Left ventricle myocardium inferior (tissue), 1 donor: ENCODE measurements around the gene MIX23. TPM values are rescaled to one million over a fixed set of nuclear protein-coding genes. Genes with fewer than 3 reads are reported as not detected.

Source experiments
- DNase-seq: peaks from one replicate; pipeline ENCODE4 v3.0.0-alpha.2; 2020
- H3K27ac ChIP-seq: fragments of 200-600 bp; replicated peaks from 2 replicates; pipeline ENCODE4 v1.8.0; 2021
- H3K27me3 ChIP-seq: fragments of 200-600 bp; 2 replicates; pipeline ENCODE4 v1.8.0; 2021; ENCODE audit warnings: low read depth
- H3K36me3 ChIP-seq: fragments of 200-600 bp; 2 replicates; pipeline ENCODE4 v1.8.0; 2021
- H3K4me1 ChIP-seq: fragments of 200-600 bp; 2 replicates; pipeline ENCODE4 v1.8.0; 2021
- H3K4me3 ChIP-seq: fragments of 200-600 bp; 2 replicates; pipeline ENCODE4 v1.8.0; 2021; ENCODE audit warnings: mild to moderate bottlenecking, moderate library complexity
- H3K9me3 ChIP-seq: fragments of 200-600 bp; replicated peaks from 2 replicates; pipeline ENCODE4 v1.8.0; 2021
- intact Hi-C: fragments of 100-400 bp; cut with micrococcal nuclease; formaldehyde crosslinking; loops from one replicate; pipeline ENCODE4 v1.11.0; 2022
- long read RNA-seq: library from polyadenylated mRNA; unstranded; transcript quantifications from one replicate; pipeline ENCODE4 v2.0.0, GENCODE V29; 2021
- total RNA-seq: library from RNA; stranded (reverse); fragmentation: NEBNext Ultra II Directional; extraction: Animal tissue kit (Norgen Biotek cat#: 25700); gene quantifications from one replicate; pipeline ENCODE4 v1.2.1, GENCODE V29; 2021
- TF ChIP-seq, protein P1 (sequence below): fragments of 200-600 bp; IDR thresholded peaks from 2 replicates; pipeline ENCODE4 v1.8.0; 2021; ENCODE audit warnings: antibody characterized with exemption, mild to moderate bottlenecking, borderline replicate concordance
- donor health status: DM: no; HTN: yes; CAD: no; lungs with severe emphysema.

MIX23 gene
- total RNA-seq: 32.7 TPM
- long read RNA-seq, partial matches to known transcripts: 0 of 7 reads
- long read RNA-seq, other reads (novel, unspliced or antisense): 2 of 7 reads

DNA sequence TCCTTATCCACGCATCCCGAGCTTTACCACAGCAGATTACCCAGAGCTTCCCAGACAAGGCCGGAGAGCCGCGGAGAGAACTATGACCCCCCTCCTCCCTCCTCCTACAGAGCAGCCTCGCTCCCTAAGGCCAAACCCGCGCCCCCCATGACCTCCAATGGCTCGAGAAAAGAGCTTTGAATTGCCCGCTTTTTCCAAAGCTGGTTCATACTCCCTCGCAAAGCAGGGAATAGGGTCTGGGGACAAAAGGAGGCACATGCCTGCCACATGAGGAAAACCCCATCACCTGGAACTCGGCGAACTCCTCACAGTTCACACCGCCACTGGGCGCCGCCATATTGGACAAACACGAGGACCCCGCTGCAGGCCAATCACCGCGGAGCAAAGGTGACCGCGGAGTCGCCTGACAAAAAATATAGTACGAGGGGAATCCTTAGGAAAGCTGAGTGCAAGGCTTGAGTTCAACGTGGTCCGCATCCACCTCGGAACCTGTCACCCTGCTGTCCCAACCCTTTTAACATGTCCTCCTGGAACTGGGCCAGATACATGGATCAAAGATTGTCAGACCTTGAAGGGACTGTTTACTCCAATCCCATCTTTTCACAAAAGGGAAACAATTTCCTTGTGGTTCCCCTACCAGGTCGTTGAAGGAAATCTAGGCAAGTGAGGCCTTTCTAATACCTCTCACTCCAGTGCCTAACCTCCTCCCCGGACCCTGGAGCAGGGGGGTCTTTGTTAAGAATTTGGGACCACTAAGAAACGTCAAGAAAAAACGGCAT, at the start of gene MIX23:
MIX23 (minus strand) TSS at position 344 of the 779 bp plus-strand sequence; CDS start at position 337, 7 bp downstream.
- Histone ChIP-seq H3K4me3 (peak within 1 kb of the TSS; percentile 90), H3K36me3 (peaks cover 14% of the 10 kb centered on the region), H3K27ac (peak within 1 kb of the TSS; percentile 92), H3K27me3 (no peaks in the 10 kb centered on the region), H3K9me3 (no peaks in the 10 kb centered on the region), H3K4me1 (peaks cover 53% of the 10 kb centered on the region)
- TF ChIP-seq, protein P1, sequence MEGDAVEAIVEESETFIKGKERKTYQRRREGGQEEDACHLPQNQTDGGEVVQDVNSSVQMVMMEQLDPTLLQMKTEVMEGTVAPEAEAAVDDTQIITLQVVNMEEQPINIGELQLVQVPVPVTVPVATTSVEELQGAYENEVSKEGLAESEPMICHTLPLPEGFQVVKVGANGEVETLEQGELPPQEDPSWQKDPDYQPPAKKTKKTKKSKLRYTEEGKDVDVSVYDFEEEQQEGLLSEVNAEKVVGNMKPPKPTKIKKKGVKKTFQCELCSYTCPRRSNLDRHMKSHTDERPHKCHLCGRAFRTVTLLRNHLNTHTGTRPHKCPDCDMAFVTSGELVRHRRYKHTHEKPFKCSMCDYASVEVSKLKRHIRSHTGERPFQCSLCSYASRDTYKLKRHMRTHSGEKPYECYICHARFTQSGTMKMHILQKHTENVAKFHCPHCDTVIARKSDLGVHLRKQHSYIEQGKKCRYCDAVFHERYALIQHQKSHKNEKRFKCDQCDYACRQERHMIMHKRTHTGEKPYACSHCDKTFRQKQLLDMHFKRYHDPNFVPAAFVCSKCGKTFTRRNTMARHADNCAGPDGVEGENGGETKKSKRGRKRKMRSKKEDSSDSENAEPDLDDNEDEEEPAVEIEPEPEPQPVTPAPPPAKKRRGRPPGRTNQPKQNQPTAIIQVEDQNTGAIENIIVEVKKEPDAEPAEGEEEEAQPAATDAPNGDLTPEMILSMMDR: no peak
- peak; percentile 88 for DNase-seq
- intact Hi-C loops: no loop called here

DNA sequence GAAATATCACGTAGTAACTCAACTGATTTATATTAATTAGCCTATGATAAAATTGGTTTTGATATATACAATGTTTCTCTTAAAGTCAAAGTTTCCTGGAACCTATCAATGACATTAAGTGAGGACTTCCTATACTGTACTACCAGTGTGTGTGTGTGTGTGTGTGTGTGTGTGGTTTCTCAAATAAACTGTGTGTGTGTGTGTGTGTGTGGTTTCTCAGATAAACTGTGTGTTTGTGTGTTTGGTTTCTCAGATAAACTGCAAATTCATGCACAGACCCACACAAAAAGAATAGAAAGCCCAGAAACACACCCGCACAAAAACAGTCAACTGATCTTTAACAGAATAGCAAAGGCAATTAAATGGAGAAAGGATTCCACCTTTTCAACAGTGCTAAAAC, 47.3 kb upstream of the MIX23 start:
- Histone ChIP-seq H3K27me3 (no peaks in the 10 kb centered on the region), H3K4me1 (no peaks in the 10 kb centered on the region), H3K4me3 (no peak overlapping the region), H3K27ac (no peak overlapping the region), H3K9me3 (peaks cover 8% of the 10 kb centered on the region), H3K36me3 (peaks cover 76% of the 10 kb centered on the region)
- intact Hi-C loops: no loop called here
- no peak for DNase-seq
- TF ChIP-seq, protein P1: no peak

DNA sequence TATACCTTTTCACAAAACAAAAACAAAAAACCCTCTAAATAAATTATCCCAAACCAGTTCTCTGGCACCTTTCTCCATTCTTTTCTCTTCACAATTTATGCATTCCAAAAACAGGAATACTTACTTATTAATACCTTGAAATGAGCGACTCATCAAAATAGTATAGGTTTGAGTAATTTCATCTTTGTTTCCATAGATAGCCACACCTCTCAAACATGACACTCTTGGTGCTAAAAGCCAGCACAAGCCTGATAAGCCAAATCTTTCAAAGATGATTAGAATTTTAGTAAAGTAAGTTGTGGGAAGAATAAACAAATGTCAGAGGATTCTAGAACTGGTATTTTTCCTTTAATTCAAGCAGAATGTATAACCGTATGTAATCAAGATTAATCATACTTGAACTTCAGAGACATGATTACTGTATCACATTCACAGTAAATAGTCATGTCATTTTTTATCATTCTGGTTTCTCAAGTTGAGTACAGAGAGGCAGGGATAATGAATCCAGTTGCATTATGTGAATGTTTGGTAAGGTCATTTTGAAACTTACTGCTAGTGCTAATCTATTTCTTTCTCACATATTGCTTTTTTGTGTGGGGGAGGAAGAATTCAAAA, 44.9 kb upstream of the MIX23 start:
- Histone ChIP-seq H3K36me3 (peaks cover 72% of the 10 kb centered on the region), H3K4me1 (no peaks in the 10 kb centered on the region), H3K27me3 (no peaks in the 10 kb centered on the region), H3K4me3 (no peak overlapping the region), H3K27ac (no peak overlapping the region), H3K9me3 (peaks cover 8% of the 10 kb centered on the region)
- no peak for DNase-seq
- intact Hi-C loops: no loop called here
- TF ChIP-seq, protein P1: no peak

DNA sequence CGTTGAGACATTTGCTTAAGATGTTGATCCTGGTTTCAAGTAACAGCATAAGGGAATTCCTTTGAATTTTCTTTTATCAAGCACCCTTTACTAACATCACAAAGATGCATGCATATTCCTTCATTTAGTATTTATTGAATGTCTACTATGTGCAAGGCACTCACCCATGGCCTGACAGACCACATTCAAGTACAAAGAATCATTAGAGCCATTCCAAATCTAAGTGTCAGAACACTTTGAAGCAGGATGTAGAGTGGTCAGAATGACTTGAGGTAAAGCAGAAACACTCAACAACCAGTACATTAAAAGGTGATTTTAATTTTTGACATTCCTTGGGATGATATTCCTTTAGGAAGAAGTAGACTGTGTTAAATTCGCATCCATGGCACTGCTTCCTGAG, 38.8 kb upstream of the MIX23 start:
- Histone ChIP-seq H3K4me1 (peaks cover 13% of the 10 kb centered on the region), H3K27me3 (no peaks in the 10 kb centered on the region), H3K36me3 (peaks cover 42% of the 10 kb centered on the region), H3K27ac (no peak overlapping the region), H3K9me3 (no peaks in the 10 kb centered on the region), H3K4me3 (no peak overlapping the region)
- DNase-seq: no peak
- intact Hi-C loops: no loop called here
- TF ChIP-seq, protein P1: no peak

DNA sequence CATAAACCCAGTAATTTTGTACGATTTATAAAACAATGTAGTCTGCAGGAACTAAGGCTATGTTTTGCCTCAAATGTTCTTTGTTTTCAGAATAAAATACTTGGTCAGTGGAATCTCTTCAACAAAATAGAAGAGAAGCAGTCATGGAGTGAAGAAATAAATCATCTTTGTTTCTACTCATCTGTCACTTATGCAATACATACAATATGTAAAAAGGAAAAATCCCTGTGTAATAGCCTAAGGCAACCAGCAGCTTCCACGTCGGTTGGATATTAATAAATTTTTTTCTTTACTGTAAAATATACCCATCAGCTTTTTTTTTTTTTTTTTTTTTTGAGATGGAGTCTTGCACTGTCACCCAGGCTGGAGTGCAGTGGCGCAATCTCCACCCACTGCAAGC, 38.1 kb upstream of the MIX23 start:
- Histone ChIP-seq H3K4me3 (no peak overlapping the region), H3K9me3 (no peaks in the 10 kb centered on the region), H3K27me3 (no peaks in the 10 kb centered on the region), H3K27ac (no peak overlapping the region), H3K36me3 (peaks cover 34% of the 10 kb centered on the region), H3K4me1 (peaks cover 20% of the 10 kb centered on the region)
- intact Hi-C loops: no loop called here
- no peak for DNase-seq
- TF ChIP-seq, protein P1: no peak
